Upper lobe of right lung (tissue), 1 donor: ENCODE data around the gene TACC3. TPM values are rescaled to one million over a fixed set of nuclear protein-coding genes. Genes with fewer than 3 reads are reported as not detected.

Experiments used
- ATAC-seq: fragments of 200-7000 bp; cut with Tn5 transposase; one replicate; pipeline ENCODE4 v1.9.1; 2020; ENCODE audit warnings: mild to moderate bottlenecking, moderate library complexity
- DNase-seq: peaks from one replicate; pipeline ENCODE4 v3.0.0-alpha.2; 2020
- H3K27ac ChIP-seq: fragments of 200-600 bp; one replicate; pipeline ENCODE4 v1.8.0; 2022
- H3K27me3 ChIP-seq: fragments of 200-600 bp; one replicate; pipeline ENCODE4 v1.8.0; 2022; ENCODE audit warnings: mild to moderate bottlenecking
- H3K36me3 ChIP-seq: fragments of 200-600 bp; one replicate; pipeline ENCODE4 v1.8.0; 2022
- H3K4me1 ChIP-seq: fragments of 200-600 bp; one replicate; pipeline ENCODE4 v1.8.0; 2022
- H3K4me3 ChIP-seq: fragments of 200-600 bp; one replicate; pipeline ENCODE4 v1.8.0; 2022; ENCODE audit warnings: mild to moderate bottlenecking
- H3K9me3 ChIP-seq: fragments of 200-600 bp; one replicate; pipeline ENCODE4 v1.8.0; 2022
- CTCF ChIP-seq: fragments of 200-600 bp; IDR thresholded peaks from one replicate; pipeline ENCODE4 v1.8.0; 2022; ENCODE audit warnings: antibody characterized with exemption
- intact Hi-C: fragments of 100-400 bp; cut with DNase I; formaldehyde crosslinking; loops from one replicate; pipeline ENCODE4 v1.11.0; 2022
- total RNA-seq: library from RNA; stranded (reverse); fragmentation: NEBNext Ultra II Directional; extraction: Animal tissue kit (Norgen Biotek cat#: 25700); gene quantifications from one replicate; pipeline ENCODE4 v1.2.1, GENCODE V29; 2021
- donor health status: DM: no; HTN: yes; CAD: no; lungs with severe emphysema.

The TACC3 gene
- total RNA-seq, 1 donor from 2014 or later: 13.3 TPM

GRCh38 chr4:1676605-1677525 is 44.5 kb upstream of the TACC3 start:
- Histone ChIP-seq H3K4me1 (no peaks in the 10 kb centered on the region), H3K36me3 (no peaks in the 10 kb centered on the region), H3K9me3 (no peaks in the 10 kb centered on the region), H3K27me3 (no peaks in the 10 kb centered on the region), H3K27ac (no peak overlapping the region), H3K4me3 (no peak overlapping the region)
- no peak for TF ChIP-seq CTCF
- intact Hi-C loops: no loop called here
- no peak for DNase-seq
- ATAC-seq: no peak

- no peak for ATAC-seq
- TF ChIP-seq CTCF: no peak
- Histone ChIP-seq H3K27ac (no peak overlapping the region), H3K9me3 (no peaks in the 10 kb centered on the region), H3K4me1 (peaks cover 4% of the 10 kb centered on the region), H3K4me3 (no peak overlapping the region), H3K36me3 (no peaks in the 10 kb centered on the region), H3K27me3 (no peaks in the 10 kb centered on the region)
- no peak for DNase-seq
- intact Hi-C loops: no loop called here
Measured at GRCh38 chr4:1678244-1678643, 43.1 kb upstream of the TACC3 start.

GRCh38 chr4:1682860-1683259 is 38.5 kb upstream of the TACC3 start:
- ATAC-seq: no peak
- peak overlapping the region; percentile 71 for H3K4me3 ChIP-seq
- peaks cover 4% of the 10 kb centered on the region for H3K4me1 ChIP-seq
- no peaks in the 10 kb centered on the region for H3K9me3 ChIP-seq
- no peaks in the 10 kb centered on the region for H3K27me3 ChIP-seq
- DNase-seq: no peak
- peak overlapping the region; percentile 65 for H3K27ac ChIP-seq
- no peak for TF ChIP-seq CTCF
- no peaks in the 10 kb centered on the region for H3K36me3 ChIP-seq
- intact Hi-C loops: no loop called here

GRCh38 chr4:1683261-1683735 is 38.0 kb upstream of the TACC3 start:
- no peak for DNase-seq
- peak overlapping the region; percentile 65 for H3K27ac ChIP-seq
- H3K9me3 ChIP-seq: no peaks in the 10 kb centered on the region
- intact Hi-C loops: no loop called here
- peak overlapping the region; percentile 71 for H3K4me3 ChIP-seq
- no peaks in the 10 kb centered on the region for H3K27me3 ChIP-seq
- no peak for TF ChIP-seq CTCF
- H3K4me1 ChIP-seq: peaks cover 4% of the 10 kb centered on the region
- no peak for ATAC-seq
- H3K36me3 ChIP-seq: no peaks in the 10 kb centered on the region

GRCh38 chr4:1683736-1684505 is 37.4 kb upstream of the TACC3 start, which contains the start of gene FAM53A:
FAM53A (minus strand) TSS chr4:1684313; CDS start chr4:1668741, 15,572 bp downstream.
- Histone ChIP-seq H3K9me3 (no peaks in the 10 kb centered on the region), H3K27ac (peak within 1 kb of the TSS; percentile 65), H3K36me3 (no peaks in the 10 kb centered on the region), H3K27me3 (no peaks in the 10 kb centered on the region), H3K4me3 (peak within 1 kb of the TSS; percentile 71), H3K4me1 (peaks cover 4% of the 10 kb centered on the region)
- ATAC-seq (peak; percentile 98), DNase-seq (peak; percentile 97)
- intact Hi-C loops: no loop called here
- TF ChIP-seq CTCF: no peak
